A549 (cell line): ENCODE data around the gene SLC25A18. TPM values are rescaled to one million over a fixed set of nuclear protein-coding genes. Genes with fewer than 3 reads are reported as not detected.

Source experiments
- ATAC-seq, 2 experiments: fragments of 200-7000 bp in 1 of 2; fragments of >200 bp in 1 of 2; cut with Nextera tagmentation in 1 of 2; cut with Tn5 transposase in 1 of 2; 3 replicates each; pipeline versions ENCODE4 v1.8.0 to v1.9.1; 2018 to 2020; ENCODE audit warnings: mild to moderate bottlenecking in 1 of 2, moderate library complexity in 1 of 2
- CTCF ChIA-PET: fragments of 300-600 bp; sonication (Branson Sonifier 250); formaldehyde crosslinking; extraction: SDS; loops from one replicate; lab custom pipeline; 2021; ENCODE audit warnings: antibody characterized with exemption, inconsistent platforms; lab: Yijun Ruan, JAX
- POLR2A ChIA-PET: fragments of 350-600 bp; formaldehyde crosslinking; extraction: SDS; loops from one replicate; lab custom pipeline; 2021; ENCODE audit warnings: antibody characterized with exemption, inconsistent platforms; lab: Yijun Ruan, JAX
- DNase-seq, 2 experiments: peaks; one replicate each; pipeline versions ENCODE4 v3.0.0 to v3.0.0-alpha.2; 2011 to 2016; ENCODE audit warnings: low read depth in 1 of 2, low spot score in 1 of 2
- FAIRE-seq: peaks from 2 replicates; lab custom pipeline; 2011; peaks lifted over from hg19 to GRCh38; lab: Jason Lieb, UNC
- H3K27ac ChIP-seq, 2 experiments: fragments of >200 bp; sonication (Bioruptor Twin); formaldehyde crosslinking; 3 replicates each; pipeline ENCODE4 v1.5.1; 2016 to 2017
- H3K4me1 ChIP-seq: fragments of >200 bp; sonication (Bioruptor Twin); formaldehyde crosslinking; 3 replicates; pipeline ENCODE4 v1.6.1; 2016
- H3K4me2 ChIP-seq: fragments of >200 bp; sonication (Bioruptor Twin); formaldehyde crosslinking; 3 replicates; pipeline ENCODE4 v1.6.1; 2016
- H3K4me3 ChIP-seq: fragments of >200 bp; sonication (Bioruptor Twin); formaldehyde crosslinking; 3 replicates; pipeline ENCODE4 v1.5.1; 2016
- H3K9me3 ChIP-seq: fragments of >200 bp; sonication (Bioruptor Twin); formaldehyde crosslinking; 3 replicates; pipeline ENCODE4 v1.6.1; 2016
- ATOH8 ChIP-seq: fragments of 250-450 bp; sonication (Bioruptor Pico); IDR thresholded peaks from 2 replicates; pipeline ENCODE4 v1.5.0; 2020; ENCODE audit warnings: low read depth, mild to moderate bottlenecking, moderate library complexity
- BCL3 ChIP-seq: fragments of >200 bp; sonication (Bioruptor Twin); formaldehyde crosslinking; IDR thresholded peaks from 3 replicates; pipeline ENCODE4 v1.6.1; 2016
- CEBPB ChIP-seq, 2 experiments: fragments of >200 bp in 1 of 2; sonication (Bioruptor Twin) in 1 of 2; formaldehyde crosslinking in 1 of 2; IDR thresholded peaks; 2 replicates each; pipeline ENCODE4 v1.6.1; 2012 to 2016
- CTCF ChIP-seq: fragments of >200 bp; sonication (Bioruptor Twin); formaldehyde crosslinking; IDR thresholded peaks from 3 replicates; pipeline ENCODE4 v1.5.1; 2016
- ELK1 ChIP-seq: fragments of 150-350 bp; IDR thresholded peaks from 2 replicates; pipeline ENCODE4 v1.6.1; 2014; ENCODE audit warnings: low read depth, mild to moderate bottlenecking, low read length
- FOSB ChIP-seq: fragments of 250-450 bp; sonication (Bioruptor Pico); IDR thresholded peaks from 2 replicates; pipeline ENCODE4 v1.5.0; 2020; ENCODE audit warnings: mild to moderate bottlenecking, moderate library complexity
- GATA3 ChIP-seq: IDR thresholded peaks from 2 replicates; pipeline ENCODE4 v1.6.1; 2012; ENCODE audit warnings: borderline replicate concordance
- HEYL ChIP-seq: fragments of 250-450 bp; sonication (Bioruptor Pico); IDR thresholded peaks from 2 replicates; pipeline ENCODE4 v1.8.0; 2021; ENCODE audit warnings: mild to moderate bottlenecking, moderate library complexity
- HMGXB4 ChIP-seq: fragments of 250-450 bp; sonication (Bioruptor Pico); IDR thresholded peaks from 2 replicates; pipeline ENCODE4 v1.5.0; 2021; ENCODE audit warnings: mild to moderate bottlenecking, moderate library complexity, borderline replicate concordance
- HOXA7 ChIP-seq: fragments of 250-450 bp; sonication (Bioruptor Pico); IDR thresholded peaks from 2 replicates; pipeline ENCODE4 v1.5.0; 2020; ENCODE audit warnings: mild to moderate bottlenecking, moderate library complexity
- JUN ChIP-seq, 2 experiments: fragments of >200 bp; sonication (Bioruptor Twin); formaldehyde crosslinking; IDR thresholded peaks; 2 replicates in 1 of 2; 3 replicates in 1 of 2; pipeline ENCODE4 v1.6.1; 2016 to 2017
- JUNB ChIP-seq: fragments of >200 bp; sonication (Bioruptor Twin); formaldehyde crosslinking; IDR thresholded peaks from 2 replicates; pipeline ENCODE4 v1.6.1; 2016
- KDM5A ChIP-seq: fragments of 200-600 bp; sonication (generic); IDR thresholded peaks from 2 replicates; pipeline ENCODE4 v1.6.1; 2016; ENCODE audit warnings: antibody characterized with exemption, mild to moderate bottlenecking
- MAZ ChIP-seq: fragments of 150-350 bp; IDR thresholded peaks from 2 replicates; pipeline ENCODE4 v1.6.1; 2014; ENCODE audit warnings: antibody characterized with exemption, low read depth, low read length, borderline replicate concordance
- NFE2L2 ChIP-seq: fragments of 150-350 bp; conservative IDR thresholded peaks from 2 replicates; pipeline ENCODE4 v1.6.1; 2014; ENCODE audit warnings: low read length
- NPAS2 ChIP-seq: fragments of 250-450 bp; sonication (Bioruptor Pico); IDR thresholded peaks from 2 replicates; pipeline ENCODE4 v1.8.0; 2022; ENCODE audit warnings: mild to moderate bottlenecking, moderate library complexity, borderline replicate concordance
- NR3C1 ChIP-seq: fragments of >200 bp; sonication (Bioruptor Twin); formaldehyde crosslinking; IDR thresholded peaks from 3 replicates; pipeline ENCODE4 v1.6.1; 2017
- PBX3 ChIP-seq: IDR thresholded peaks from 2 replicates; pipeline ENCODE4 v1.6.1; 2012
- RARB ChIP-seq: fragments of 250-450 bp; sonication (Bioruptor Pico); IDR thresholded peaks from 2 replicates; pipeline ENCODE4 v1.8.0; 2021; ENCODE audit warnings: mild to moderate bottlenecking, moderate library complexity
- RNF2 ChIP-seq: fragments of 200-600 bp; sonication (generic); IDR thresholded peaks from 2 replicates; pipeline ENCODE4 v1.6.1; 2016; ENCODE audit warnings: low read depth, mild to moderate bottlenecking, antibody characterized with exemption, moderate library complexity, borderline replicate concordance
- SMC3 ChIP-seq: fragments of >200 bp; sonication (Bioruptor Twin); formaldehyde crosslinking; IDR thresholded peaks from 3 replicates; pipeline ENCODE4 v1.6.1; 2018; ENCODE audit warnings: inconsistent platforms
- SREBF2 ChIP-seq: fragments of 450-650 bp; IDR thresholded peaks from 2 replicates; pipeline ENCODE4 v1.6.1; 2014; ENCODE audit warnings: mild to moderate bottlenecking, moderate library complexity
- TP53 ChIP-seq: fragments of 250-450 bp; sonication (Bioruptor Pico); IDR thresholded peaks from 2 replicates; pipeline ENCODE4 v1.5.0; 2021; ENCODE audit warnings: mild to moderate bottlenecking, moderate library complexity
- ZC3H11A ChIP-seq: fragments of 450-650 bp; IDR thresholded peaks from 2 replicates; pipeline ENCODE4 v1.6.1; 2014; ENCODE audit warnings: antibody characterized with exemption, mild to moderate bottlenecking
- ZFP36 ChIP-seq: fragments of 450-650 bp; IDR thresholded peaks from 2 replicates; pipeline ENCODE4 v1.6.1; 2014; ENCODE audit warnings: borderline replicate concordance; ENCODE audit not compliant: partially characterized antibody
- ZSCAN20 ChIP-seq: fragments of 250-450 bp; sonication (Bioruptor Pico); IDR thresholded peaks from 2 replicates; pipeline ENCODE4 v1.8.0; 2022; ENCODE audit warnings: mild to moderate bottlenecking, moderate library complexity
- WGBS: methylation state at CpG from one replicate; pipeline ENCODE4 v1.1.6; 2017; ENCODE audit errors: missing lambda C conversion rate; 5-methylcytosine and 5-hydroxymethylcytosine counted together
- polyA plus RNA-seq, 4 experiments: library from polyadenylated mRNA; depleted of rRNA in 3 of 4; stranded (reverse); fragments of >200 nt; fragmentation: RNase III in 1 of 4; extraction: RNeasy Plus Mini Kit Qiagen cat#74134 plus additional on column Dnase treatment in 1 of 4; gene quantifications; 2 replicates in 3 of 4; 3 replicates in 1 of 4; pipeline ENCODE4 v1.2.3, GENCODE V29; 2011 to 2017

SLC25A18 gene
- polyA plus RNA-seq, 2 of the 4 experiments (the other 2 are of a cell fraction) = not detected

- no peak for DNase-seq
- H3K27ac ChIP-seq = no peak overlapping the region
- no peak for FAIRE-seq
- no peaks in the 10 kb centered on the region for H3K9me3 ChIP-seq
- POLR2A ChIA-PET = no interaction called here
- no peak for ATAC-seq
- no peak overlapping the region for H3K4me3 ChIP-seq
- TF ChIP-seq GATA3 = no peak
- TF ChIP-seq ZC3H11A = no peak
- TF ChIP-seq, all 56 proteins: peak for 0
- 97% methylated on average over 11 of the region's 11 CpGs for WGBS
- CTCF ChIA-PET = interaction anchor here (1.0 to 3.5 kb wide), 4 partner anchors 10 to 30 kb away, joined by 3 to 14 read pairs (median 4); no protein-coding TSS in a partner anchor
- no peak overlapping the region for H3K4me2 ChIP-seq
- H3K4me1 ChIP-seq = no peaks in the 10 kb centered on the region
Observed at GRCh38 chr22:17588606-17589005, 25.3 kb downstream of the SLC25A18 start.

- ChIA-PET CTCF (interaction anchor here (1.2 to 3.5 kb wide), 2 partner anchors 31 to 199 kb away, joined by 3 to 14 read pairs; no protein-coding TSS in a partner anchor), POLR2A (no interaction called here)
- no peak overlapping the region for H3K4me3 ChIP-seq
- H3K9me3 ChIP-seq = no peaks in the 10 kb centered on the region
- no peak; a peak in 1 of 6 replicates for ATAC-seq
- 90% methylated on average over 10 of the region's 10 CpGs for WGBS
- no peak for DNase-seq
- H3K27ac ChIP-seq = no peak overlapping the region
- TF ChIP-seq ZSCAN20 (CRISPR knock-in tag) (no peak), HMGXB4 (CRISPR knock-in tag) (no peak), HOXA7 (CRISPR knock-in tag) (no peak), JUN (IDR thresholded peaks at IDR 0.05) (no peak), HEYL (CRISPR knock-in tag) (no peak), BCL3 (no peak), NPAS2 (CRISPR knock-in tag) (no peak), RNF2 (no peak), FOSB (CRISPR knock-in tag) (no peak), ATOH8 (CRISPR knock-in tag) (no peak), NFE2L2 (no peak), TP53 (CRISPR knock-in tag) (no peak), KDM5A (no peak), MAZ (no peak)
- no peaks in the 10 kb centered on the region for H3K4me1 ChIP-seq
- H3K4me2 ChIP-seq = no peak overlapping the region
- FAIRE-seq = no peak
Observed at GRCh38 chr22:17589810-17590375, 26.6 kb downstream of the SLC25A18 start.

- Histone ChIP-seq H3K4me1 (no peaks in the 10 kb centered on the region), H3K9me3 (no peaks in the 10 kb centered on the region), H3K4me2 (no peak overlapping the region), H3K27ac (no peak overlapping the region), H3K4me3 (no peak overlapping the region)
- ATAC-seq = no peak
- whole genome bisulfite sequencing = 87% methylated on average over 5 of the region's 5 CpGs
- DNase-seq = no peak
- FAIRE-seq = no peak
- ChIA-PET CTCF (interaction anchor here (1.2 to 3.5 kb wide), 2 partner anchors 32 to 198 kb away, joined by 3 to 14 read pairs; no protein-coding TSS in a partner anchor), POLR2A (no interaction called here)
- TF ChIP-seq ELK1 (no peak), RARB (no peak), CTCF (no peak), NR3C1 (no peak), ATOH8 (CRISPR knock-in tag) (no peak), SMC3 (no peak), JUNB (no peak), ZFP36 (no peak), PBX3 (no peak), FOSB (CRISPR knock-in tag) (no peak), CEBPB (IDR thresholded peaks at IDR 0.05) (no peak), SREBF2 (no peak)
Observed at GRCh38 chr22:17590586-17590985, 27.3 kb downstream of the SLC25A18 start.
